Astrocyte (in vitro differentiated cells and primary cell): Measurements from ENCODE around the gene AQP5. TPM values are rescaled to one million over a fixed set of nuclear protein-coding genes. Genes with fewer than 3 reads are reported as not detected.

Experiments used
- DNase-seq: peaks from one replicate; pipeline ENCODE4 v3.0.0-alpha.2; 2010; ENCODE audit warnings: low read depth
- FAIRE-seq: peaks from 2 replicates; lab custom pipeline; 2011; peaks lifted over from hg19 to GRCh38; lab: Jason Lieb, UNC
- H2AFZ ChIP-seq: 2 replicates; pipeline ENCODE4 v1.6.0; 2012; ENCODE audit warnings: low read depth, low read length, inconsistent platforms
- H3K27ac ChIP-seq: 2 replicates; pipeline ENCODE4 v1.5.1; 2011; ENCODE audit warnings: low read depth, low read length, inconsistent platforms
- H3K27me3 ChIP-seq: 2 replicates; pipeline ENCODE4 v1.6.0; 2011; ENCODE audit warnings: low read length, inconsistent platforms; ENCODE audit not compliant: insufficient read depth
- H3K36me3 ChIP-seq: 2 replicates; pipeline ENCODE4 v1.5.1; 2011; ENCODE audit warnings: low read length, inconsistent platforms; ENCODE audit not compliant: insufficient read depth
- H3K4me1 ChIP-seq: 2 replicates; pipeline ENCODE4 v1.5.1; 2011; ENCODE audit warnings: low read length, inconsistent platforms; ENCODE audit not compliant: insufficient read depth
- H3K4me2 ChIP-seq: 2 replicates; pipeline ENCODE4 v1.6.0; 2012; ENCODE audit warnings: low read length, inconsistent platforms
- H3K4me3 ChIP-seq: 2 replicates; pipeline ENCODE4 v1.5.1; 2011; ENCODE audit warnings: low read depth, mild to moderate bottlenecking, low read length, inconsistent platforms; ENCODE audit not compliant: insufficient read depth
- H3K79me2 ChIP-seq: 2 replicates; pipeline ENCODE4 v1.6.0; 2012; ENCODE audit warnings: mild to moderate bottlenecking, low read length, inconsistent platforms; ENCODE audit not compliant: insufficient read depth
- H3K9ac ChIP-seq: 2 replicates; pipeline ENCODE4 v1.6.0; 2012; ENCODE audit warnings: mild to moderate bottlenecking, low read length, inconsistent platforms
- H3K9me3 ChIP-seq: 2 replicates; pipeline ENCODE4 v1.5.1; 2012; ENCODE audit warnings: low read depth, mild to moderate bottlenecking, low read length, inconsistent platforms; ENCODE audit not compliant: insufficient read depth
- H4K20me1 ChIP-seq: 2 replicates; pipeline ENCODE4 v1.6.0; 2012; ENCODE audit warnings: low read length, inconsistent platforms; ENCODE audit not compliant: insufficient read depth
- H3K27ac Mint-ChIP-seq: one replicate; pipeline ENCODE4 v1.8.0; 2021; ENCODE audit warnings: mild to moderate bottlenecking, mixed read lengths; ENCODE audit not compliant: unreplicated experiment
- H3K27me3 Mint-ChIP-seq: one replicate; pipeline ENCODE4 v1.8.0; 2021; ENCODE audit warnings: low read depth, mixed read lengths; ENCODE audit not compliant: unreplicated experiment
- H3K36me3 Mint-ChIP-seq: one replicate; pipeline ENCODE4 v1.8.0; 2021; ENCODE audit warnings: low read depth, mixed read lengths; ENCODE audit not compliant: unreplicated experiment
- H3K4me1 Mint-ChIP-seq: one replicate; pipeline ENCODE4 v1.8.0; 2021; ENCODE audit warnings: low read depth, mixed read lengths; ENCODE audit not compliant: unreplicated experiment
- H3K4me3 Mint-ChIP-seq: one replicate; pipeline ENCODE4 v1.8.0; 2021; ENCODE audit warnings: mild to moderate bottlenecking, moderate library complexity, mixed read lengths; ENCODE audit not compliant: unreplicated experiment
- H3K9me3 Mint-ChIP-seq: one replicate; pipeline ENCODE4 v1.8.0; 2021; ENCODE audit warnings: mild to moderate bottlenecking, mixed read lengths; ENCODE audit not compliant: unreplicated experiment
- EZH2 ChIP-seq: IDR thresholded peaks from 2 replicates; pipeline ENCODE4 v1.6.1; 2012; ENCODE audit warnings: mild to moderate bottlenecking, low read length, inconsistent platforms; ENCODE audit not compliant: insufficient read depth
- total RNA-seq: library from RNA; stranded (reverse); gene quantifications from 2 replicates; pipeline ENCODE4 v1.2.1, GENCODE V29; 2021
- TF ChIP-seq, protein P1 (sequence below): IDR thresholded peaks from 2 replicates; pipeline ENCODE4 v1.5.1; 2011; ENCODE audit warnings: low read depth, mild to moderate bottlenecking, inconsistent platforms, low read length, moderate library complexity; ENCODE audit not compliant: insufficient read depth

Gene AQP5
- total RNA-seq, 1 donor from 2014 or later, result not detected

DNA sequence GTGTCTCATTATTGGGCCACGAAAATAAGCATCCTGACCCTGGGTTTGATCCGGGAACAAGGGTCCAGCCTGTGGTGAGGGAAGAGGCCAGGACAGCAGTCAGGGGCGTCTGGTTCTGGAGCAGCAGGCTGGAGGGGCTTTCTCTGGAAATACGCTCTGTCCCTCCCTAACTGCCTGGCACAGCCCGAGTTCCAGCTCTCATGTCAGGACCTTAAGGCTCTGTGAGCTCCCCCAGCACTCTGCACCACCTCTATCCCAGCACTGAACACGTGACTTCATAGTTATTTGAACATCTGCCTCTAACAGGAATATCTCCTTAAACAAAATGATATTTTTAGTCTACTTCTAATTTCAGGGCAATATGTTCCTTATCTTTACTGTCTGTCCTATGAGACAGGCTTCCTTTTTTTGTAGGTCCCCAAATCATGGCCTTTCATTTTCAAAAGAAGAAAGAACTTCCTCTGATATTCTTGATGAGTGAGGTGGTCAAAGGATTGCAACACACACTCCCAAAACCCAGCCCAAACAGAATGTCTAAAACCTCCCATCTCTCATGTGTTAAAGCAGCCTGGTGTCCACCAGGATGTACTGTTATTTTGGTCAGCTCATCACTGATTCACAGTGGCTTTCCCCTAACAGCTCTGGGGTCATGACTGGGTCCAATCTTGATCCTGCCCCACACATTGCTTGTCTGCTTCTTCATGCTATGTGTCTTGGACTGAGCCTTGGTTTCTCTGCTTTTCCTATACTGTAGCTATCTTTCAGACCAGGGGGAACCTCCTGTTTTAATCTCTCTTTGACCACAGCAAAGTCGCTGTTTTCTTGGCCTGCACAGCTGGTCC is 20.8 kb downstream of the AQP5 start:
- Histone ChIP-seq H3K9me3 (no peaks in the 10 kb centered on the region), H2AFZ (no peak overlapping the region), H3K4me2 (no peak overlapping the region), H4K20me1 (no peaks in the 10 kb centered on the region), H3K27me3 (no peaks in the 10 kb centered on the region), H3K79me2 (no peaks in the 10 kb centered on the region), H3K4me1 (peaks cover 14% of the 10 kb centered on the region), H3K36me3 (no peaks in the 10 kb centered on the region), H3K9ac (no peak overlapping the region), H3K4me3 (no peak overlapping the region), H3K27ac (no peak overlapping the region)
- Mint-ChIP-seq H3K9me3 (no peaks in the 10 kb centered on the region), H3K27ac (no peak overlapping the region), H3K4me1 (peaks cover 34% of the 10 kb centered on the region), H3K27me3 (peaks cover 7% of the 10 kb centered on the region), H3K36me3 (no peaks in the 10 kb centered on the region), H3K4me3 (no peak overlapping the region)
- FAIRE-seq, result no peak
- TF ChIP-seq, protein P1, sequence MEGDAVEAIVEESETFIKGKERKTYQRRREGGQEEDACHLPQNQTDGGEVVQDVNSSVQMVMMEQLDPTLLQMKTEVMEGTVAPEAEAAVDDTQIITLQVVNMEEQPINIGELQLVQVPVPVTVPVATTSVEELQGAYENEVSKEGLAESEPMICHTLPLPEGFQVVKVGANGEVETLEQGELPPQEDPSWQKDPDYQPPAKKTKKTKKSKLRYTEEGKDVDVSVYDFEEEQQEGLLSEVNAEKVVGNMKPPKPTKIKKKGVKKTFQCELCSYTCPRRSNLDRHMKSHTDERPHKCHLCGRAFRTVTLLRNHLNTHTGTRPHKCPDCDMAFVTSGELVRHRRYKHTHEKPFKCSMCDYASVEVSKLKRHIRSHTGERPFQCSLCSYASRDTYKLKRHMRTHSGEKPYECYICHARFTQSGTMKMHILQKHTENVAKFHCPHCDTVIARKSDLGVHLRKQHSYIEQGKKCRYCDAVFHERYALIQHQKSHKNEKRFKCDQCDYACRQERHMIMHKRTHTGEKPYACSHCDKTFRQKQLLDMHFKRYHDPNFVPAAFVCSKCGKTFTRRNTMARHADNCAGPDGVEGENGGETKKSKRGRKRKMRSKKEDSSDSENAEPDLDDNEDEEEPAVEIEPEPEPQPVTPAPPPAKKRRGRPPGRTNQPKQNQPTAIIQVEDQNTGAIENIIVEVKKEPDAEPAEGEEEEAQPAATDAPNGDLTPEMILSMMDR, result no peak
- no peak for TF ChIP-seq EZH2
- DNase-seq, result no peak

DNA sequence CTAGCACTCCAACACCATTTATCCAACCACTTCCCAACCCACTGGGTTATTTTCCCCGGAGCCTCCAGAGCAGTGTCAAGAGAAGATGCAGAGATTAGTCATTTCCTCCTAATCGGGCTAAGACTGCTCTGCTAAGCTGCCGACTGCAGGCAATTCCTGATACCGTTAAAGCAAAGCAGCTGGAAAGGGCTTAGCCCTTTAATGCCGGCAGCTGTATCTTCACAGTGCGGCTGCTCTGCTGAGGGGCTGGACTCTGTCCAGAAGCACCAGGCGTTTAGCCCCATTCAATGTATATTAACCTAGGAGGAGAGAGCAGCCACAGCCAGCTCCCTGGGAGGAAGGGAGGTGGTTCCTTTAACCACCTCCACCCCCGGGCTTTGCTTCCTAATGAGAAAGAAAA is 22.2 kb downstream of the AQP5 start:
- Mint-ChIP-seq H3K4me3 (no peak overlapping the region), H3K27me3 (peaks cover 3% of the 10 kb centered on the region), H3K36me3 (peaks cover 2% of the 10 kb centered on the region), H3K9me3 (no peaks in the 10 kb centered on the region), H3K4me1 (peaks cover 34% of the 10 kb centered on the region), H3K27ac (peak overlapping the region; percentile 78)
- Histone ChIP-seq H3K79me2 (no peaks in the 10 kb centered on the region), H4K20me1 (no peaks in the 10 kb centered on the region), H3K4me1 (peaks cover 14% of the 10 kb centered on the region), H3K36me3 (no peaks in the 10 kb centered on the region), H3K9me3 (no peaks in the 10 kb centered on the region), H3K4me3 (no peak overlapping the region), H3K27me3 (no peaks in the 10 kb centered on the region), H3K9ac (peak overlapping the region; percentile 44), H3K4me2 (peak overlapping the region; percentile 72), H3K27ac (peak overlapping the region; percentile 23), H2AFZ (peak overlapping the region; percentile 19)
- no peak for TF ChIP-seq EZH2
- TF ChIP-seq, protein P1, result no peak
- FAIRE-seq (peak; percentile 34), DNase-seq (peak; percentile 81)
